ENCODE measurements around the gene WWP2.
"Not testable (repeated sequence)": the region's sequence is repeated elsewhere in the genome, so short reads cannot be mapped to it uniquely, and the experiment has no call there.

WWP2 gene

DNA sequence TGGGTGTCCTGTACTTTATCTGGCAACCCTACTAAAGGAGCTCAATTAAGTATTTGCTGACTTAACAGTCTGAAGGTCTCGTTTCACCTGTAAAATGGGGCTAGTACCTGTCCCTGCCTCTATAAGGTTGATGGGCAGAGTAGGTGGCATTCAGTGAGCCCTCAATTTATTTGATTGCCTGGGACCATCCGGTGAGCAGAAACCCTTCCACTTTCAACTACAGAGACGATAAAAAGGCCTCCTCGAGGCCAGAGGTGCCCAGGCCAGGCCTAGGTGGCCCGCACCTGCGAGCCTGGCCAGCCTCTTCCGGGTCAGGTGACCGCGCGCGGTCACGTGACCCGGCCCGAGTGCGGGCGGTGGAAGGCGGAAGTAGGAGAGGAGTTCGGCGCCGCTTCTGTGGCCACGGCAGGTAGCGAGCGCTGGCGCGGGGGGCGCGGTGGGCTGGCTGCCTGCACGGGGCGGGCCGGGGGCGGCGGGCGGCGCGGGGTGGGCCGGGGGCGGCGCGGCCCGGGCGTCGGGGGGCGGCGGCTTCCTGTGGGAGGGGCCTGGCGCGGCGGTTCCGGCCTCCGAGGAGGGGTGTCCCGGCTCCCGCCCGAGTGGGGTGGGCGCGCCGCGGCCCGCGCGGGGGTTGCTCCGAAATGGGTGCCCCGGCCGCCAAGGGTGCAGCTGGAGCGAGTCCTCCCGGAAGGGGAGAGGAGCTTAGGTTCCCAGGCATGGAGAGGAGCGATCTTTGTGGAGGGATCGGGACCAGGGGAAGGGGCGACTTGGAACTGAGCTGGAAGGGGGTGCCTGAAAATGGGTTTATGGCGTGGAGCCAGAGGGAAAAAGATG lies at the start of gene WWP2:
Gene WWP2, plus strand, starts transcription at position 350 of the 831 bp plus-strand sequence. CDS start 24,679 bp downstream, outside the sequence.
- peak; percentile 46 to 52 for DNase-seq (ENCODE audit: low read depth in 2 of 2)

DNA sequence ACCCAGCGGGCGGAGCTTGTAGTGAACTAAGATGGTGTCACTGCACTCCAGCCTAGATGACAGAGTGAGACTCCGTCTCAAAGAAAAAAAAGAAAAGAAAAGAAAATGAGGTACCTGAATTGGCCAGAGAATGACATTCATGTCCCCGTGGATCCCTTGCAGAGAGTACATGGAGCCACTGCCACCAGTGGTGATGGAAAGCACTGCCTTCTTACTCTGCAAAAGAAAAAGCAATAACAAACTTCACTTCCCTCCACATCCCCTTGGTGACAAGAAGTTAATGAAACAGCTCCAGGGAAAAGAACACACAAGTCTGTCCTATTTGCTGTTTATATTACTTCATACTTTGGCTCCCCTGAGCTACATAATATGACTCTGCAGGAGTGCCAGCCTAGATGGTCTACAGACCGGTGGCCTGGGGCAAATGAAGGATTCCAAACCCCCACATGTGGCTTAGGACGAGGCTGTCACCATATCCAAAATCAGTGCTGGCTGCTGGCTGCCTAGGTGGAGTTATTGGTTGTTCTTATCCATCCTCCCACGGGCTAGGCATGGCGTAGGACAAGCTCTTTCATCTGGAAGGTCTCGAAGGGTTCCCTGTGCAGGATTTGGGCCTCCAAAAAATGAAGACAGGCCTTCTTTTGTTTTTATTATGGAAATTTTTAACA lies 49.1 kb upstream of the WWP2 start:
- no peak for DNase-seq (ENCODE audit: low read depth in 2 of 2)

DNA sequence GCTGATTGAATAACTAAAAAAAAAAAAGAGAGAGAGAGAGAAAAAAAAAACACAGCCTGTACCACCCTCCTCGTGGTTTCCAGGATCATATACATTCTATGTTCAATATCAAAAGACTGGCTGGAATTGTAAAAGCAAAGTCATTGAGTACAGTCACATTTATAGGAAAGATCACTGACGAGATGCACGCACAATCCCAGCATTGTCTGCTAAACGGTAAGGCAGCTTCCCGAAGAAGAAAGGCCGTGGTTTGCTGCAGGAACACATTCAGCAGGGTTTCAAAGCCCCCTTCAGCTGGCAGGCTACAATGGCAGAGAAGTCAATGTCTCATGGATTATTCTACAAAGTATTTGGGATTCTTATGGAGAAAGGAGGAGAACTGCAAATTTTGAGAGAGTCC lies 45.1 kb upstream of the WWP2 start:
- DNase-seq (ENCODE audit: low read depth in 2 of 2): no peak

DNA sequence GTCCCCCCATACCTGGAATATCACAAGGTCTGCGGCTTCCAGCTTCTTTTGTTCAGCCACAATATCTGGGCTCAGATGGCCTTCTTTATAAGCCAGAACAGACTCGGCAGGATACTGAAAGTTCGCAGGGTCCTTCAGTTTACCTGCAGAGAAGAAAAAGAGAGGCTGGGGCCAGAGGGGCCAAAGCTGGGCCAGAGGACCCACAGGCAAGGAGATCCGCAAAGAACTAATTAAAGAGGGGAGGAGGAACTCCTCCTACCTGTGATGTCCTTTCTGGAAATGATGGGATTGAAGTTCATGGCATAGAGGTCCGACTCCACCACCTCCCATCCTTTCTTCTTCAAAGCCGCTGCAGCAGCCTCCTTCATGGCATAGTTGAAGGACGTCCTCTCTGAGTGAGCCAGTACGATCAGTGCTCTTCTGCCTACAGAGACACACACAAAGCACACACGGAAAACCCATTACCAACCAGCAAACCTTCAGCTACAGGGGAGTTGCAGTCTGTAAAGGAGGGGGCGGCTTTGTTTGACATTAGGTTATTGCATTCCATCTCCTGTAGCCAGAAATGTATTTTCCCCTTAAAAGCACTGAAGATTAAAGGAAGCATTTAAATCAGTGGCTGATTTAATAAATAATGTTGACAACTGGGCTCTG lies 43.9 kb upstream of the WWP2 start:
- no peak for DNase-seq (ENCODE audit: low read depth in 2 of 2)

DNA sequence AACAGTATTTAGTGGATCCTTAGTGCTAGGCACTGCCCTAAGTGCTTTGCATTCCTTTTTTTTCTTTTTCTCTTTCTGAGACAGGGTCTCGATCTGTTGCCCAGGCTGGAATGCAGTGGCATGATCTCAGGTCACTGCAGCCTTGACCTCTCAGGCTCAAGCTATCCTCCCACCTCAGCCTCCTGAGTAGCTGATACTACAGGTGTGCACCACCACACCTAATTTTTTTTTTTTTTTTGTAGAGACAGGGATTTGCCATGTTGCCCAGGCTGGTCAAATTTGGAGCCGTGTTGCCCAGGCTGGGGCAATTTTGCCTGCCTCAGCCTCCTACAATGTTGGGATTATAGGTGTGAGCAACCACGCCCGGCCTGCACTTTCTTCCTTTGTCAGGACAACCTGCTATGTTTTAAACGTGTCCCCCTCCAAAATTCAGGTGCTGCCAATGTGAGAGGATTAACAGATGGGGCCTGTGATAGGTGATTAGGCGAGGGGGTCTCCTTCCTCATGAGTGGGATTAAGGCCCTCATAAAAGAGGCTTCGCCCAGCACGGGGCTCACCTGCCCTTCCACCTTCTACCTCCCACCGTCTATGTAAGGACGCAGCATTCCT lies 41.2 kb upstream of the WWP2 start:
- no peak for DNase-seq (ENCODE audit: low read depth in 2 of 2)

DNA sequence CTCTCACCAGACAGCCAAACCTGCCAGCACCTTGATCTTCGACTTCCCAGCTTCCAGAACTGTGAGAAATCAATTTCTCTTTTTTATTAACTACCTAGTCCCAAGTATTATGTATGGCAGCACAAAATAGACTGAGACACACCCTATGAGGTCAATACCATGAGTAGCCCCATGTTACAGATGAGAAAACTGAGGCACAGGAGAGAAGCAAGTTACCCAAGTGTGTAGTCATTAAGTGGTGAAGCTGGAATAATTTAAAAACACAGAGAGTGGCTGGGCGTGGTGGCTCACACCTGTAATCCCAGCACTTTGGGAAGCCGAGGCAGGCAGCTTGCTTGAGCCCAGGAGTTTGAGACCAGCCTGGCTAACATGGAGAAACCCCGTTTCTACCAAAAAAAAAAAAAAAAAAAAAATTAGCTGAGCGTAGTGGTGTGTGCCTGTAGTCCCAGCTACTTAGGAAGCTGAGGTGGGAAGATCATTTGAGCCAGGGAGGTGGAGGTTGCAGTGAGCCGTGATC lies 40.6 kb upstream of the WWP2 start:
- no peak for DNase-seq (ENCODE audit: low read depth in 2 of 2)

DNA sequence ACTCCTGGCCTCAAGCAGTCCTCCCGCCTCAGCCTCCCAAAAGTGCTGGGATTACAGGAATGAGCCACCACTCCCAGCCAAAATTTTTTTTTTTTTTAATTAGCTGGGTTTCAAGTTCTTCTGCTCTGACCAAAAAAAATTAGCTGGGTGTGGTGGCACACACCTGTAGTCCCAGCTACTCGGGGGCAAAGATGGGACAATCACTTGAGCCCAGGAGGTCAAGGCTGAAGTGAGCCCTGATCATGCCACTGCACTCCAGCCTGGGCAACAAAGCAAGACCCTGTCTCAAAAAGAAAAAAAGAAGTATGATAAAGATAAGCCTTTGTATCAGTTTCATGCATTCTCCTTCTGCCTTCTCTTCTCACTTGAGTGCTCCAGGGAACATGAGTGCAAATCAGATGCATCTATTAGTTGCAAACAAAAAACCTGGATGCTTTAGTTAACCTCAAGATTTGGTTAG lies 37.7 kb upstream of the WWP2 start:
- no peak for DNase-seq (ENCODE audit: low read depth in 2 of 2)

DNA sequence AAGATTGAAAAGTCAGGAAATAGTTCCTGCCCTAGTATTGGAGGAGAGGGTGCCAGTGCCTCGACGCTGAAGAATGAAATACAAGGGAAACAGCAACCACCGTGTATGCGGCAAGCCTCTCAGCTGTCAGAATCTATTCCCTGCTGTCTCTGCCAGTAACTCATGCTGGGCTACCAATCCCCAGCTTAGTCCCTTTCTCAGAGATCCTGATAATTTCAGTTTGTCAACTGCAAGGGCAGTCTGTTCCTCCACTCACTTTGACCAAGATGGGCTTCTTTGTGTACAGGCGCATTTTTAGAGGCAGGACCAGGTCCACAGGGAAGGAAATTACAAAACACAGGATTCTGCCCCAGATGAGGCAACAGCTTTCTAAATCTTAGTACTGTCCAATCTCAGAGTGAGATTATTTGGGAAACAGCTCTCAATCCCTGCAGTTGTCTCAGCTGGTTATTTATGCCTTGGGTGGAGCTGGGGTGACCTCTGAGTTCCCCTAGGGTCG lies 37.1 kb upstream of the WWP2 start:
- DNase-seq (ENCODE audit: low read depth in 2 of 2): no peak

DNA sequence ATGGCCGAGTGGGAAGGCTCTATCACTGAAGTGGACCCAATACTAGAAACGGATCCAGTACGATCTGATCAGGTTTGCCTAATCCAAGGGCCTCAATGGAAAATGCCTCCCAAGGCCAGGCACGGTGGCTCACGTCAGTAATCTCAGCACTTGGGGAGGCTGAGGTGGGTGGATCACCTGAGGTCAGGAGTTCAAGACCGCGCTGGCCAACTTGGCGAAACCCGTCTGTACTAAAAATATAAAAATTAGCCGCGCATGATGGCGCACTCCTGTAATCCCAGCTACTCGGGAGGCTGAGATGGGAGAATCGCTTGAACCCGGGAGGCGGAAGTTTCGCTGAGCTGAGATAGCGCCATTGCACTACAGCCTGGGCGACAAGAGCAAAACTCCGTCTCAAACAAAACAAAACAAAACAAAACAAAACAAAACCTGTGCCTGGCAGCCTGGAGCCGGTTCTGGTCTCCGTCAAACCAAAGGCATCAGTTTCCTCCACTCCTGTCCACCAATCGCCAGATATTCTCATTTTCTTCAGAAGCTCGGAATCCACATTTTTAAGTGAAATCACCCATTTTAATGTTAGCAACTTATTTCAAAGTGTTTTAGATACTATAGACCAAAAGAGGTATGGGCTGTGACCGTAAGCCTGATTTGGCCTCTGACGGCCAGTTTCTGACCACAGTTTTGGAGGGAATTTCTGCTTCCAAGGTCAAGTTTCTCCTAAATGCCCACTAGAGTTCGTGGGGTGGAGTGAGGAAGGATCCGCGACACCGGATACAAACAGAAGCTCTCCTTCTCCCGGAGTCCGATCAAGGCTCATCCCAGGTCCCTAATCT lies 36.4 kb upstream of the WWP2 start:
- no peak for DNase-seq (ENCODE audit: low read depth in 2 of 2)

DNA sequence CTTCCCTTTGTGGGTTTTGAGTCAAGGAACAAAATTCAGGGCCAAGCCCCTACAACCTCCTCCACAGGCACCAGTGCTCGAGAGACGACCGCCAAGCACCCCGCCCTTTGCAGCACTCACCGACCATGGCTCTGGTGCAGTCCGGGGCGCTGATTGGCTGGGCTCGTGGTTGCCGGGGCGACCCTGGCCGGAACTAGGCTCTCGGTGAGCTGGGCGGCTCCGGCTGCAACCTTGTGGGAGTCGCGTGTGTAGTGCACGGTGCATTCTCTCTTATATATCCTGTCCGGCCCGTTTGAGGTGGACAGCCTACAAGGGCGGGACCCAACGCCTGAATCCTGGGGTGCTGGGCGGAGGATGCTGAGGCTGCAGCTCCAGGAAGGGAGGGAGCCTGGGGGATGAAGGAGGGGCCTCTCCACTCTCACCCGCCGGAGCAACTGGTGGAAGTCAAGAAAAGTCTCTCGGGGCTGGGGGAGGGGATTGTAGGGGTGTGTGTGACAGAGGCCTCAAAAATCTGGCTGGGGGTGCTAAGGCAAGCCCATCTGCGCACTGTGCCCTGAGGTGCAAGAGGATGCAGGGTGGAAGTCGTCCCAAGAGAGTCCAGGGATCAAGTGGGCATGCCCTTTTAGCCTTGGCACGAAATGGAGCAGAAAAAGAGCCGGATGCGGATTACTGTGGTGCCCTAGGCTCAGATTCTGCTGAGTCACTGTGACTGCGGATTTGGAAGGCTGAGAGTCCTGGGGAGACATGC lies 35.6 kb upstream of the WWP2 start, which contains the start of gene NQO1:
Gene NQO1, minus strand, starts transcription at position 248 of the 748 bp plus-strand sequence. Its CDS starts 121 bp downstream, at position 127.
- peak; percentile 53 to 72 for DNase-seq (ENCODE audit: low read depth in 2 of 2)

DNA sequence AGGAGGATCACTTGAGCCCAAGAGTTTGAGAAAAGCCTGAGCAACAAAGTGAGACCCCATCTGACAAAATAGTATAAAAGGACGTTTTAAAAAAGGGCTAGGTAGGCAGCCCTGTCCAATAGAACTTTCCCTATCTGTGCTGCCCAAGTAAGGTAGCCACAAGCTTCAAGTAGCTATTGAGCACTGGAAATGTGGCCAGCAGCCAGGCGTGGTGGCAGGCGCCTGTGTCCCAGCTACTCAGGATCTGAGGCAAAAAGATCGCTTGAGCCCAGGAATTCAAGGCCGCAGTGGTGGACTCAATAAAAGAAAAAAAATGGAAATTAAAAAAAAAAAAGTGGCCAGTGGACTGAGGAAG lies 34.2 kb upstream of the WWP2 start:
- no peak for DNase-seq (ENCODE audit: low read depth in 2 of 2)

DNA sequence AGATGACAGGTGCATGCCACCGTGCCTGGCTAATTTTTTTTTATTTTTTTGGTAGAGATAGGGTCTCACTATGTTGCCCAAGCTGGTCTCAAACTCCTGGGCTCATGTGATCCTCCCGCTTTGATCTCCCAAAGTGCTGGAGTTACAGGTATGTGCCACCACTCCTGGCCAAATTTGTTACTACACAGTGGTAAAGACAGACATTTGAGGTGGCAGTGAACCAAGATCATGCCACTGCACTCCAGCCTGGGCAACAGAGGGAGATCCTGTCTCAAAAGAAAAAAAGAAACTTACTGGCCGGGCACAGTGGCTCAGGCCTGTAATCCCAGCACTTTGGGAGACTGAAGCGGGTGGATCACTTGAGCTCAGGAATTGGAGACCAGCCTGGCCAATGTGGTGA lies 33.1 kb upstream of the WWP2 start:
- not testable (repeated sequence) for DNase-seq (ENCODE audit: low read depth in 2 of 2)

DNA sequence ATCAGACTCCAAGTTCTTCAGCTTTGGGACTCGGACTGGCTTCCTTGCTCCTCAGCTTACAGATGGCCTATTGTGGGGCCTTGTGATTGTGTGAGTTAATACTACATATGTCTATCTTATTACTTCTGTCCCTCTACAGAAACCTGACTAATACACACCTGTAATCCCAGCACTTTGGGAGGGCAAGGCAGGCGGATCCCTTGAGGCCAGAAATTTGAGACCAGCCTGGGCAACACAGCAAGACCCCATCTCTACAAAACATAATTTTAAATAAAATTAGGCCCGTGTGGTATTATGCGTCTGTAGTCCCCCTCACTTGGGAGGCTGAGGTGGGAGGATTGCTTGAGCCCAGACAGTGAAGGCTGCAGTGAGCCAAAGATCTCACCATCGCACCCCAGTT lies 30.9 kb upstream of the WWP2 start:
- not testable (repeated sequence) for DNase-seq (ENCODE audit: low read depth in 2 of 2)

DNA sequence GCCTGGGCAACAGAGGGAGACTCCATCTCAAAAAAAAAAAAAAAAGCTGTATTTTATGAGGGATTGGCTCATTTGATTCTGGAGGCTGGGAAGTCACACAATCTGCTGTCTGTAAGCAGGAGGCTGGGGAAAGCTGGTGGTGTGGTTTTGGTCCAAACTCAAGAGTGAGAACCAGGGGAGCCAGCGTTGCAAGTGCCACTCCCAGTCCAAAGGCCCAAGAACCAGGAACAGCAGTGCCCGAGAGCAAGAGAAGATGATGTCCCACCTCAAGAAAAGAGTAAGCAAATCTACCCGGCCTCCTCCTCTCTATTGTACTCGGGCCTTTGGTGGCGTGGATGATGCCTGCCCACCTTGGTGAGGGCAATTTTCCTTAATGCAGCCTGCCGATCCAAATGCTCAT lies 30.0 kb upstream of the WWP2 start:
- DNase-seq (ENCODE audit: low read depth in 2 of 2): no peak

DNA sequence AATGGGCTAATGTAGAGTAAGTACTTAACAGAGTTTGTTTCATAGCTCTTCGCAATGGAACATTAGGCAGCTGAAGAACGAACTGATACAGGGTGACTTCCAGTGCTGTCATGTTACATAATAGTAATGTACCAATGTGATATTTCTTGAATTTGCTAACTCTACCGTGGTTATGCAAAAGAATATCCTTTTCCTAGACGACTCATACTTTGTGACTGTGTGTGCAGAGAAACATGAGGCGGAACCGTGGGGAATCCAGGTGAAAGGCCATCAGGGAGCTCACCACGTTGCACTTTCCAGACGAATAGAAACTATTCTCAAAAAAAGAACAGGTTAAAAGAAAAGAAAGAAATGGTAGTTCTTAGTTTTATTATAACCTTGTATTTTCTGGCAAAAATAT lies 20.6 kb upstream of the WWP2 start:
- no peak for DNase-seq (ENCODE audit: low read depth in 2 of 2)

DNA sequence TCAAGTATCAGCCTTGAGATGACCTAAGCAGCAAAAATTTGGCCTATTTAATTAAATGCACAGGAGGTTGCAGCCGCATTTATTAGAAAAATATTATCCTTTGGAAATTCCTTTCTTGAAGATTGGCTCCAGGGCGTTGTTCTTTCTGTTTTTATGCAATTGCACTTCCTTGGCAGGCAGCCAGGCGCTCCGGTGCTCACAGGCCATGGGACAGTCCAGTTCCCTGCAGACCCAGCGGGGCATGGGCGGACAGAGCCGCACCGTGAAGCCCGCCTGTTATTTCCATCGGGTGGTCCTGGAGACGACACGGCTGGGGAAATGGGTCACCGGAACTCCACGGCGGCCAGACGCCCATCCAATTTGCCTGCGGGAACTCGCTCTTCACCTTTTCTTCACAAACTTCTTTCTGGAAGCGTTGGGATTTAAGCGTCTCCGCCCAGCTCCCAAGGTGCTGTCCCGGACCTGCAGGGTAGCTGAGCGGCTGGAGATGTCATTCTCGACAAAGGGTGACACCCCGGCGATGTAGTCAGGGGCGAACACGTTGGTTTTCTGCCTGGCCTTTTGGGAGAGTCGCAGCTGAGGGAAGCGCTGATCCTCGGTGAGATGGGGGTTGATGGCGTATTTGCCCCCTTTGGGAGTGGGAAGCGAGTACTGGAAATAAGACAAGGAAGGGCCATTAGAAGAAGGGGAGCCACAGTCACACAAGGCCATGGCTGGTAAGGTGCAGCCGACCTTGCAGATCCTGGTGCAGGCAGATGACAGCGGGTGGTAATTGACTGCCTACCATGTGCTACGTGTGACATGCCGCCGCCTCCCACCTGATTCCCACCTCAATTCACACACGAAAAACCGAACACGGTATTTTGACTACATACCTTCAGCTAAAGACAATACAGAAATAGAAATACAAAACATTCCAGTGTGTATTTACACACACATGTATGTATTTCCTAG lies 19.9 kb upstream of the WWP2 start:
- DNase-seq (ENCODE audit: low read depth in 2 of 2): no peak

DNA sequence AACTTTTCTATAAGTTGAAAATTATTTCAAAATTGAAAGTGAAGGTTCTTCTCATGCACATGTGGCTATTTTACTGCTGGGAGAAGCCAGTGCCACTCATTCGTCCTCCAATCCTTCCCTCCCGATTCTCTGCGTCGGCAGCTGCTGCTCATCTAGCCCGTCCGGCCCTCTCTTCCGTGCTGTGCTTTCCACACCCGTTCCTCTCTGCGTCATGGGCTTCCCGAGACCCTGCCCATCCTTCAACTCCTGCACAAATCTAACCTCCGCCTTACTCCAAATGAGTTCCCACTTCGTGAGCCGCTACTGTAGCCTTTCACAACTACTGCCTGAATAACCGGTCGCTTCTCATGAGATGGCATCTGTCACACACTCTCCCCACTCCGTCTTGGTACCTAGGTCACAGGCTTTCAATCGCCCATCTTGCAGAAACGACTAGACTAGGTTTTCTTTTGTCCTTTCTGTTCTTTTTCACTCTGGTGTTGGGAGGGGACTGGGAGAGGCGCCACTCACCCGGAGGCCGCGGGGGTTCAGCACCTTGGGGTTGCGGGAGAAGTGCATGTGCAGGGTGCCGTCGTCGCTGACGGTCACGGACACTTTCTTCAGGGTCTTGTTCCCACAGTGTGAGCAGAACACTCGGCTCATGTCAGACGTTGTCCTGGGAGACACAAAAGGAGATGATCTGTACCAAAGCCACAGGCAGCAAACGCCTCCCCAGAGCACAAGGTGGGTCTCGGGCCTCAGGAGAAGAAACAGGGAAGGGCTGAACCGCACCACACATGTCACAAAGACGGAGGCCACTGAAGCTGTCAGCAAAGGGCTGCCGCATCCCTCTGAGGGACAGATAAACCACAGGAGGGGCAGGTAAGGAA lies 17.5 kb upstream of the WWP2 start:
- DNase-seq (ENCODE audit: low read depth in 2 of 2): no peak

DNA sequence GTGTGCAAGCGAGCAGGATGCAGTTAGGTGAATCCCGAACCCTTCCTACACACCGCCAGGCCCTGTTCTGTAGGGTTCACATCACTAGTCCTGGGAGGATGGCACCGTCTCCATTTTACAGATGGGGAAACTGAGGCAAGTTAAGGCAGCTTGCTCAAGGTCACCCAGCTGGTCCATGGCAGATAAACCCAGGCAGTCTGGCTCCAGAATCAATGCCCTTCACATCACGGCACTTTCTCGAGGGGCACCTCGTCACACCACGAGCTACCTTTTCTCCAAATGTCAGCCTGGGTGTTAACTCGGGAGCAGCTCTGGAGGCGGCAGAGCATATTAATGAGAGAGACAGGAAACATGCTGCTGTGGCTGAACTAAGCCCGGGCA lies 16.9 kb upstream of the WWP2 start:
- no peak for DNase-seq (ENCODE audit: low read depth in 2 of 2)

Data from stimulated activated CD4-positive, alpha-beta T cell treated with anti-CD3 and anti-CD28 coated beads, Interleukin-1b, Interleukin-23, amount 100 ng/mL, for 1 hour (primary cell).